WTC11 (cell line): ENCODE results near the gene U2AF1L4.

ENCODE experiments used
- ATF1 ChIP-seq: sonication (generic); formaldehyde crosslinking; IDR thresholded peaks from 2 replicates; pipeline ENCODE4 v1.8.1; 2023; ENCODE audit warnings: mild to moderate bottlenecking, moderate library complexity, missing genetic modification reagents
- FOXK1 ChIP-seq: sonication (generic); formaldehyde crosslinking; IDR thresholded peaks from 2 replicates; pipeline ENCODE4 v1.8.0; 2022; ENCODE audit warnings: mild to moderate bottlenecking, moderate library complexity, missing genetic modification reagents
- FOXP1 ChIP-seq: sonication (generic); formaldehyde crosslinking; IDR thresholded peaks from 2 replicates; pipeline ENCODE4 v1.8.0; 2022; ENCODE audit warnings: missing genetic modification reagents, mild to moderate bottlenecking, moderate library complexity, borderline replicate concordance
- HMGA2 ChIP-seq: fragments of 250-450 bp; sonication (Bioruptor Pico); IDR thresholded peaks from 2 replicates; pipeline ENCODE4 v1.4.0; 2021; ENCODE audit warnings: mild to moderate bottlenecking, moderate library complexity
- MYBL2 ChIP-seq: sonication (generic); formaldehyde crosslinking; IDR thresholded peaks from 2 replicates; pipeline ENCODE4 v1.8.1; 2023; ENCODE audit warnings: mild to moderate bottlenecking, moderate library complexity, missing genetic modification reagents
- TCF7 ChIP-seq: sonication (generic); formaldehyde crosslinking; IDR thresholded peaks from 2 replicates; pipeline ENCODE4 v1.8.0; 2022; ENCODE audit warnings: mild to moderate bottlenecking, low read depth, missing genetic modification reagents, moderate library complexity
- TEAD4 ChIP-seq: sonication (generic); formaldehyde crosslinking; IDR thresholded peaks from 2 replicates; pipeline ENCODE4 v1.8.0; 2022; ENCODE audit warnings: mild to moderate bottlenecking, missing genetic modification reagents
- TF ChIP-seq, protein P1 (sequence below): sonication (generic); formaldehyde crosslinking; IDR thresholded peaks from 2 replicates; pipeline ENCODE4 v1.8.1; 2022; ENCODE audit warnings: low read depth, missing genetic modification reagents, borderline replicate concordance
- TF ChIP-seq, protein P2 (sequence below): fragments of 200-600 bp; IDR thresholded peaks from 2 replicates; pipeline ENCODE4 v1.8.0; 2022; ENCODE audit warnings: antibody characterized with exemption
- TF ChIP-seq, protein P3 (sequence below): sonication (generic); formaldehyde crosslinking; IDR thresholded peaks from 2 replicates; pipeline ENCODE4 v1.8.0; 2022; ENCODE audit warnings: mild to moderate bottlenecking, missing genetic modification reagents

DNA sequence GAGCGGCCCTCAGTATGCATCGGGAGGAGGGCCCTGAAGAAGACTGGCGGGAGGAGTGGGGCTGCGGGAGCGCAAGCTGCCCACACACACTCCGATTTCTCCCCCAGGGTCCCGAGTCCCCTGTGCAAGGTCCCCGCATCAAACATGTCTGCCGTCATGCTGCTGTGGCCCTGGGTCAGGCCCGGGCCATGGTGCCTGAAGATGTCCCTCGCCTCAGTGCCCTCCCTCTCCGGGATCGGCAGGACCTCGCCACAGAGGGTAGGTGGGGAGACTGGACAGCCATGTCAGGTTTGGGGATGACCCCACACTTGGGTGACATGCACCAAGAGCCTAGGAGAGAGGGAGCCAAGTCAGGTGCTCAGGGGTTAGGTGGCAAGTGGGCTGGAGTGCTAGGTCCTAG, 22.8 kb downstream of the U2AF1L4 start:
- TF ChIP-seq HMGA2 (CRISPR knock-in tag) (no peak), MYBL2 (no peak), TCF7 (CRISPR knock-in tag) (no peak), FOXK1 (CRISPR knock-in tag) (no peak), ATF1 (CRISPR knock-in tag) (no peak), FOXP1 (no peak), TEAD4 (CRISPR knock-in tag) (no peak)
- TF ChIP-seq, protein P1, sequence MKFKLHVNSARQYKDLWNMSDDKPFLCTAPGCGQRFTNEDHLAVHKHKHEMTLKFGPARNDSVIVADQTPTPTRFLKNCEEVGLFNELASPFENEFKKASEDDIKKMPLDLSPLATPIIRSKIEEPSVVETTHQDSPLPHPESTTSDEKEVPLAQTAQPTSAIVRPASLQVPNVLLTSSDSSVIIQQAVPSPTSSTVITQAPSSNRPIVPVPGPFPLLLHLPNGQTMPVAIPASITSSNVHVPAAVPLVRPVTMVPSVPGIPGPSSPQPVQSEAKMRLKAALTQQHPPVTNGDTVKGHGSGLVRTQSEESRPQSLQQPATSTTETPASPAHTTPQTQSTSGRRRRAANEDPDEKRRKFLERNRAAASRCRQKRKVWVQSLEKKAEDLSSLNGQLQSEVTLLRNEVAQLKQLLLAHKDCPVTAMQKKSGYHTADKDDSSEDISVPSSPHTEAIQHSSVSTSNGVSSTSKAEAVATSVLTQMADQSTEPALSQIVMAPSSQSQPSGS (CRISPR knock-in tag), result no peak
- TF ChIP-seq, protein P2, sequence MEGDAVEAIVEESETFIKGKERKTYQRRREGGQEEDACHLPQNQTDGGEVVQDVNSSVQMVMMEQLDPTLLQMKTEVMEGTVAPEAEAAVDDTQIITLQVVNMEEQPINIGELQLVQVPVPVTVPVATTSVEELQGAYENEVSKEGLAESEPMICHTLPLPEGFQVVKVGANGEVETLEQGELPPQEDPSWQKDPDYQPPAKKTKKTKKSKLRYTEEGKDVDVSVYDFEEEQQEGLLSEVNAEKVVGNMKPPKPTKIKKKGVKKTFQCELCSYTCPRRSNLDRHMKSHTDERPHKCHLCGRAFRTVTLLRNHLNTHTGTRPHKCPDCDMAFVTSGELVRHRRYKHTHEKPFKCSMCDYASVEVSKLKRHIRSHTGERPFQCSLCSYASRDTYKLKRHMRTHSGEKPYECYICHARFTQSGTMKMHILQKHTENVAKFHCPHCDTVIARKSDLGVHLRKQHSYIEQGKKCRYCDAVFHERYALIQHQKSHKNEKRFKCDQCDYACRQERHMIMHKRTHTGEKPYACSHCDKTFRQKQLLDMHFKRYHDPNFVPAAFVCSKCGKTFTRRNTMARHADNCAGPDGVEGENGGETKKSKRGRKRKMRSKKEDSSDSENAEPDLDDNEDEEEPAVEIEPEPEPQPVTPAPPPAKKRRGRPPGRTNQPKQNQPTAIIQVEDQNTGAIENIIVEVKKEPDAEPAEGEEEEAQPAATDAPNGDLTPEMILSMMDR, result no peak
- TF ChIP-seq, protein P3, sequence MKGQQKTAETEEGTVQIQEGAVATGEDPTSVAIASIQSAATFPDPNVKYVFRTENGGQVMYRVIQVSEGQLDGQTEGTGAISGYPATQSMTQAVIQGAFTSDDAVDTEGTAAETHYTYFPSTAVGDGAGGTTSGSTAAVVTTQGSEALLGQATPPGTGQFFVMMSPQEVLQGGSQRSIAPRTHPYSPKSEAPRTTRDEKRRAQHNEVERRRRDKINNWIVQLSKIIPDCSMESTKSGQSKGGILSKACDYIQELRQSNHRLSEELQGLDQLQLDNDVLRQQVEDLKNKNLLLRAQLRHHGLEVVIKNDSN (CRISPR knock-in tag), result no peak
